ENCODE results near the gene PPP2R1A. TPM values are rescaled to one million over a fixed set of nuclear protein-coding genes. Genes with fewer than 3 reads are reported as not detected.

Gene PPP2R1A
- total RNA-seq, 6 experiments from 2014 or later = 326 to 383 (median 349) TPM

GRCh38 chr19:52231154-52231910 is 41.5 kb downstream of the PPP2R1A start:
- no peak overlapping the region for H3K4me3 Mint-ChIP-seq

DNA sequence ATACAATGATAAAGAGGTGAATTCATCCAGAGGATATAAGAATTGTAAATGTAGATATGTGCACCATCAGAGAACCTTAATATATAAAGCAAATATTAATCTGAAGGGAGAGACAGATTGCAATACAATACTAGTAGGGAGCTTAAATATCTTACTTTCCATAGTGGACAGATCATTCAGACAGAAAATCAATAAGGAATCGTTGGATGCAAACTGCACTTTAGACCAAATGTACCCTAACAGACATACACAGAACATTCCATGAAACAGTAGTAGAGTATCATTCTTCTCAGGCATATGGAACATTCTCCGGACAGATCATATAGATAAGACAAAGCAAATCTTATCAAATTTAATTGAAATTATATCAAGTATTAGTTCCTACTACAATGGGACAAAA is 44.6 kb downstream of the PPP2R1A start:
- Mint-ChIP-seq H3K4me3 (no peak overlapping the region), H3K9me3 (no peaks in the 10 kb centered on the region), H3K4me1 (ENCODE audit: low read depth) (peaks cover 26% of the 10 kb centered on the region), H3K27ac (no peak overlapping the region), H3K36me3 (ENCODE audit: low read depth) (peaks cover 6% of the 10 kb centered on the region; the same call in 1 of the 2 replicates), H3K27me3 (ENCODE audit: insufficient read depth) (peaks cover 1% of the 10 kb centered on the region)
- DNase-seq = no peak
- TF ChIP-seq CTCF (IDR thresholded peaks at IDR 0.05) = no peak

More at GRCh38 chr19:52231154-52231910, 41.5 kb downstream of the PPP2R1A start:
- DNase-seq = peak; percentile 16
- Mint-ChIP-seq H3K4me1 (ENCODE audit: low read depth) (peaks cover 15% of the 10 kb centered on the region), H3K27me3 (ENCODE audit: insufficient read depth) (no peaks in the 10 kb centered on the region; the same call in 1 of the 2 replicates), H3K36me3 (ENCODE audit: low read depth) (peaks cover 29% of the 10 kb centered on the region), H3K27ac (peak overlapping the region; percentile 37), H3K9me3 (no peaks in the 10 kb centered on the region)
- no peak for TF ChIP-seq CTCF (IDR thresholded peaks at IDR 0.05)

- Mint-ChIP-seq H3K4me3 (no peak overlapping the region), H3K9me3 (no peaks in the 10 kb centered on the region), H3K36me3 (ENCODE audit: low read depth) (no peaks in the 10 kb centered on the region; the same call in 1 of the 2 replicates), H3K27me3 (ENCODE audit: insufficient read depth) (peaks cover 10% of the 10 kb centered on the region), H3K27ac (no peak overlapping the region), H3K4me1 (ENCODE audit: low read depth) (peaks cover 11% of the 10 kb centered on the region)
- DNase-seq = no peak
- no peak for TF ChIP-seq CTCF (IDR thresholded peaks at IDR 0.05)
Measured at GRCh38 chr19:52237197-52237596, 47.3 kb downstream of the PPP2R1A start.

- TF ChIP-seq CTCF (IDR thresholded peaks at IDR 0.05) = peak; percentile 94
- H3K27ac Mint-ChIP-seq = no peak overlapping the region
- no peaks in the 10 kb centered on the region for H3K36me3 Mint-ChIP-seq (ENCODE audit: low read depth)
- DNase-seq = peak; percentile 54
- H3K4me1 Mint-ChIP-seq (ENCODE audit: low read depth) = peaks cover 11% of the 10 kb centered on the region
- H3K4me3 Mint-ChIP-seq = no peak overlapping the region
- H3K9me3 Mint-ChIP-seq = no peaks in the 10 kb centered on the region
- H3K27me3 Mint-ChIP-seq (ENCODE audit: insufficient read depth) = peaks cover 10% of the 10 kb centered on the region
Measured at GRCh38 chr19:52237771-52238400, 48.0 kb downstream of the PPP2R1A start.

DNA sequence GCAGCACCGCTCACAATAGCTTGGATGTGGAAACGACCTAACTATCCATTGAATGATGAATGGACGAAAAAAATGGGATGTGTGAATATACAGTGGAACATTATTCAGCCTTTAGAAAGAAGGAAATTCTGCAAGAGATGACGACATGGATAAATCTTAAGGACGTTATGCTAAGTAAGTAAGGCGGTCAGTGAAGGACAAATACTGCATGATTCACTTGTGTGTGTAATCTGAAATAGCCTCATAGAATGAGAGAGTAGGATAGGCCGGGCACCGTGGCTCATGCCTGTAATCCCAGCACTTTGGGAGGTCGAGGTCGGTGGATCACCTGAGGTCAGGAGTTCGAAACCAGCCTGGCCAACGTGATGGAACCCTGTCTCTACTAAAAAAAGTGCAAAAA is 54.2 kb downstream of the PPP2R1A start:
- Mint-ChIP-seq H3K27me3 (ENCODE audit: insufficient read depth) (peaks cover 14% of the 10 kb centered on the region), H3K4me1 (ENCODE audit: low read depth) (no peaks in the 10 kb centered on the region), H3K4me3 (no peak overlapping the region)

More for the DNA sequence above, 54.2 kb downstream of the PPP2R1A start:
- no peak for DNase-seq
- H3K9me3 Mint-ChIP-seq = no peaks in the 10 kb centered on the region
- no peak for TF ChIP-seq CTCF (IDR thresholded peaks at IDR 0.05)
- H3K27ac Mint-ChIP-seq = no peak overlapping the region
- no peaks in the 10 kb centered on the region for H3K36me3 Mint-ChIP-seq (ENCODE audit: low read depth)
